Measurements from ENCODE around the gene CTNNA3.
"Not testable (repeated sequence)": the region's sequence is repeated elsewhere in the genome, so short reads cannot be mapped to it uniquely, and the experiment has no call there.

CTNNA3 gene

DNA sequence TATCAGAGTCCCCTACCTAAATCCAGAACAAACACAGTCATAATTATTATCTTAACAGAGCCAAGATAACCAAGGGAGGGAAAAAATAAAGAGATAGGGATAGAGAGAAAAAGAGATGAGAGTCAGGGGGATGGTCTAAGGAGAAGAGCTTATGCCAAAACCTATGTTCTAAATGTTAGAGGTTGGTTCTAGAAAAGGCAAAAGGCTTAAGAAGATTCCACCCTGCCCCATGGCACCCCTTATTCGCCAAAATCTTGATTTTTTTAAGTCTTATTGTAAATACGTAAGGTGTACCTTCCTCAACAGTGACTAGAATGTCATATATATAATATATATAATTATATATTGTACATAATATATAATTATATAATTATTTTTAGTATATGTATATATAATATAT is 29.6 kb upstream of the CTNNA3 start:
- Histone ChIP-seq H3K36me3 (ENCODE audit: low read length) (no peaks in the 10 kb centered on the region), H3K4me3 (ENCODE audit: insufficient read depth, low read length, poor library complexity, severe bottlenecking) (no peak overlapping the region), H3K27me3 (ENCODE audit: low read length) (no peaks in the 10 kb centered on the region), H3K4me2 (ENCODE audit: low read depth, low read length, poor library complexity, severe bottlenecking) (no peak overlapping the region), H3K9me3 (ENCODE audit: insufficient read depth, low read length) (no peaks in the 10 kb centered on the region), H3K27ac (ENCODE audit: low read depth, low read length) (no peak overlapping the region), H3K9me2 (replicated peaks; ENCODE audit: insufficient read depth, low read length) (no peaks in the 10 kb centered on the region), H3F3A (ENCODE audit: insufficient read depth) (no peaks in the 10 kb centered on the region), H3K9ac (ENCODE audit: low read length) (no peak overlapping the region), H2AFZ (ENCODE audit: low read depth, low read length, severe bottlenecking) (no peak overlapping the region), H3K79me2 (ENCODE audit: insufficient read depth, low read length) (no peaks in the 10 kb centered on the region), H4K20me1 (ENCODE audit: low read depth, low read length) (no peaks in the 10 kb centered on the region)
- TF ChIP-seq EZH2phosphoT487 (conservative IDR thresholded peaks at IDR 0.05; ENCODE audit: low read length): no peak
- TF ChIP-seq, protein P1, sequence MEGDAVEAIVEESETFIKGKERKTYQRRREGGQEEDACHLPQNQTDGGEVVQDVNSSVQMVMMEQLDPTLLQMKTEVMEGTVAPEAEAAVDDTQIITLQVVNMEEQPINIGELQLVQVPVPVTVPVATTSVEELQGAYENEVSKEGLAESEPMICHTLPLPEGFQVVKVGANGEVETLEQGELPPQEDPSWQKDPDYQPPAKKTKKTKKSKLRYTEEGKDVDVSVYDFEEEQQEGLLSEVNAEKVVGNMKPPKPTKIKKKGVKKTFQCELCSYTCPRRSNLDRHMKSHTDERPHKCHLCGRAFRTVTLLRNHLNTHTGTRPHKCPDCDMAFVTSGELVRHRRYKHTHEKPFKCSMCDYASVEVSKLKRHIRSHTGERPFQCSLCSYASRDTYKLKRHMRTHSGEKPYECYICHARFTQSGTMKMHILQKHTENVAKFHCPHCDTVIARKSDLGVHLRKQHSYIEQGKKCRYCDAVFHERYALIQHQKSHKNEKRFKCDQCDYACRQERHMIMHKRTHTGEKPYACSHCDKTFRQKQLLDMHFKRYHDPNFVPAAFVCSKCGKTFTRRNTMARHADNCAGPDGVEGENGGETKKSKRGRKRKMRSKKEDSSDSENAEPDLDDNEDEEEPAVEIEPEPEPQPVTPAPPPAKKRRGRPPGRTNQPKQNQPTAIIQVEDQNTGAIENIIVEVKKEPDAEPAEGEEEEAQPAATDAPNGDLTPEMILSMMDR (IDR thresholded peaks at IDR 0.05; ENCODE audit: insufficient read depth, low read length, poor library complexity, severe bottlenecking): no peak

DNA sequence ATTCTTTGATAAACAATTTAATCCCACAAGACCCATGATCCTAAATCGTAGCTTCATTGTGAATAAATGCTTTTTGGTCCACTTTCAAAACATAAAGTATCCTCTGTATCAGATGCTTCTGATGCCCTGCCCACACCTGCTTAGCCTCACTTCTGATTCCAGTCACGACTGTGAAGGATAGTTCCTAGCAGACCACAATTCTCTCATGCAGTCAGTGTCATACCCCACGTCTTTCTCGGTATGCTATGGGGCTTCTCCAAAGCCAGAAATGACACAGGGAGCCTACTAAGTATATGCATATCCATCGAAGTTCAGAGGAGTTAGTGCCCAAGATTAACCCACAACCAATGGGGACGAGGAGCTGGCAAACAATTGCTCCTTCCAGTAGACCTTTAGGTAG is 27.6 kb upstream of the CTNNA3 start:
- Histone ChIP-seq H3K9me3 (ENCODE audit: insufficient read depth, low read length) (no peaks in the 10 kb centered on the region), H3K4me3 (ENCODE audit: insufficient read depth, low read length, poor library complexity, severe bottlenecking) (no peak overlapping the region), H3K36me3 (ENCODE audit: low read length) (no peaks in the 10 kb centered on the region)

DNA sequence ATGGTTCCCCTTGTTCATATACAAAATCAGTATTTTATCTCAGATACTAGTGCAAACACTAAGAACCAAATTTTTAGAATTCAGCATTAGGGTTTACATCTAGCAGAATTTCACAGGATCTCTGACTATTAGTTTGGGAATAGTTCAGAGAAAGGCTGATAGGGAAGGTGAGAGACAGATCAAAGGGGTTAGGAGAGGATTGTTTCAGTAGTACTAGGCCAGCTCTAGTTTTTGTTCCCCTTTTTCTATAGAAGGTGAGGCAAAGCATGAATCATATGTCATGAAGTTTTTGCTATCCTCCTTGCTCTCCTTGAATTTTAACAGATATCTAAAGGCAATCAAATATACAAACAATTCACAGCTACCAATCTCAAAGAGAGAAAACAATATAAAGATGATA is 26.1 kb upstream of the CTNNA3 start:
- Histone ChIP-seq H3F3A (ENCODE audit: insufficient read depth) (no peaks in the 10 kb centered on the region), H3K4me2 (ENCODE audit: low read depth, low read length, poor library complexity, severe bottlenecking) (no peak overlapping the region)
- TF ChIP-seq, protein P1 (IDR thresholded peaks at IDR 0.05; ENCODE audit: insufficient read depth, low read length, poor library complexity, severe bottlenecking): no peak
- no peak for TF ChIP-seq EZH2phosphoT487 (conservative IDR thresholded peaks at IDR 0.05; ENCODE audit: low read length)

More for the DNA sequence above, 27.6 kb upstream of the CTNNA3 start:
- no peak overlapping the region for H3K9ac ChIP-seq (ENCODE audit: low read length)
- no peak overlapping the region for H3K4me2 ChIP-seq (ENCODE audit: low read depth, low read length, poor library complexity, severe bottlenecking)
- no peaks in the 10 kb centered on the region for H3K79me2 ChIP-seq (ENCODE audit: insufficient read depth, low read length)
- H4K20me1 ChIP-seq (ENCODE audit: low read depth, low read length): no peaks in the 10 kb centered on the region
- H3F3A ChIP-seq (ENCODE audit: insufficient read depth): no peaks in the 10 kb centered on the region
- H3K27ac ChIP-seq (ENCODE audit: low read depth, low read length): no peak overlapping the region
- no peaks in the 10 kb centered on the region for H3K9me2 ChIP-seq (replicated peaks; ENCODE audit: insufficient read depth, low read length)
- no peak for TF ChIP-seq EZH2phosphoT487 (conservative IDR thresholded peaks at IDR 0.05; ENCODE audit: low read length)
- TF ChIP-seq, protein P1 (IDR thresholded peaks at IDR 0.05; ENCODE audit: insufficient read depth, low read length, poor library complexity, severe bottlenecking): no peak
- H3K27me3 ChIP-seq (ENCODE audit: low read length): no peaks in the 10 kb centered on the region
- no peak overlapping the region for H2AFZ ChIP-seq (ENCODE audit: low read depth, low read length, severe bottlenecking)

DNA sequence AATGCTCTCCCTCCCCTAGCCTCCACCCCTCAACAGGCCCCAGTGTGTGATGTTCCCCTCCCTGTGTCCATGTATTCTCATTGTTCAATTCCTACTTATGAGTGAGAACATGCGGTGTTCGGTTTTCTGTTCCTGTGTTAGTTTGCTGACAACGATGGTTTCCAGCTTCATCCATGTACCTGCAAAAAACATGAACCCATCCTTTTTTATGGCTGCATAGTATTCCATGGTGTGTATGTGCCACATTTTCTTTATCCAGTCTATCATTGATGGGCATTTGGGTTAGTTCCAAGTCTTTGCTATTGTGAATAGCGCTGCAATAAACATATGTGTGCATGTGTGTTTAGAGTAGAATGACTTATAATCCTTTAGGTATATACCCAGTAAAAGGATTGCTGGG is 20.5 kb upstream of the CTNNA3 start:
- H3K4me2 ChIP-seq (ENCODE audit: low read depth, low read length, poor library complexity, severe bottlenecking); H3K27me3 ChIP-seq (ENCODE audit: low read length); H3K27ac ChIP-seq (ENCODE audit: low read depth, low read length); H2AFZ ChIP-seq (ENCODE audit: low read depth, low read length, severe bottlenecking); H3F3A ChIP-seq (ENCODE audit: insufficient read depth); H3K9me3 ChIP-seq (ENCODE audit: insufficient read depth, low read length); H3K9me2 ChIP-seq (replicated peaks; ENCODE audit: insufficient read depth, low read length); H3K9ac ChIP-seq (ENCODE audit: low read length); H3K79me2 ChIP-seq (ENCODE audit: insufficient read depth, low read length); H4K20me1 ChIP-seq (ENCODE audit: low read depth, low read length); H3K36me3 ChIP-seq (ENCODE audit: low read length); H3K4me3 ChIP-seq (ENCODE audit: insufficient read depth, low read length, poor library complexity, severe bottlenecking): not testable (repeated sequence)

More for the DNA sequence above, 26.1 kb upstream of the CTNNA3 start:
- no peak overlapping the region for H2AFZ ChIP-seq (ENCODE audit: low read depth, low read length, severe bottlenecking)
- no peak overlapping the region for H3K4me3 ChIP-seq (ENCODE audit: insufficient read depth, low read length, poor library complexity, severe bottlenecking)
- H3K27me3 ChIP-seq (ENCODE audit: low read length): no peaks in the 10 kb centered on the region
- H3K27ac ChIP-seq (ENCODE audit: low read depth, low read length): no peak overlapping the region
- H3K9me2 ChIP-seq (replicated peaks; ENCODE audit: insufficient read depth, low read length): no peaks in the 10 kb centered on the region
- no peak overlapping the region for H3K9ac ChIP-seq (ENCODE audit: low read length)
- H3K79me2 ChIP-seq (ENCODE audit: insufficient read depth, low read length): no peaks in the 10 kb centered on the region
- no peaks in the 10 kb centered on the region for H3K9me3 ChIP-seq (ENCODE audit: insufficient read depth, low read length)
- H4K20me1 ChIP-seq (ENCODE audit: low read depth, low read length): no peaks in the 10 kb centered on the region
- no peaks in the 10 kb centered on the region for H3K36me3 ChIP-seq (ENCODE audit: low read length)
